Tibial nerve (tissue), 4 donors: ENCODE measurements around the gene GCLM. TPM values are rescaled to one million over a fixed set of nuclear protein-coding genes. Genes with fewer than 3 reads are reported as not detected.

ENCODE experiments used
- DNase-seq, 2 donors: peaks; one replicate each; pipeline ENCODE4 v3.0.0-alpha.2; 2019; ENCODE audit warnings: low spot score in 2 of 2
- H3K27ac ChIP-seq, 4 donors: fragments of 200-600 bp; sonication (generic) in 3 of 4; one replicate each; pipeline ENCODE4 v1.5.1; 2017 to 2019; ENCODE audit warnings: mild to moderate bottlenecking in 1 of 4
- H3K27me3 ChIP-seq, 2 donors: fragments of 200-600 bp; sonication (generic) in 1 of 2; one replicate each; pipeline versions ENCODE4 v1.5.1 to v1.6.0; 2017 to 2019
- H3K36me3 ChIP-seq, 3 donors: fragments of 200-600 bp; sonication (generic); one replicate each; pipeline ENCODE4 v1.5.1; 2018 to 2019
- H3K4me1 ChIP-seq, 4 donors: fragments of 200-600 bp; sonication (generic) in 3 of 4; one replicate each; pipeline ENCODE4 v1.5.1; 2017 to 2019
- H3K4me3 ChIP-seq, 4 donors: fragments of 200-600 bp; sonication (generic) in 3 of 4; one replicate each; pipeline ENCODE4 v1.5.1; 2017 to 2019; ENCODE audit warnings: mild to moderate bottlenecking in 1 of 4, moderate library complexity in 1 of 4
- H3K9me3 ChIP-seq, 4 donors: fragments of 200-600 bp; sonication (generic) in 3 of 4; one replicate each; pipeline ENCODE4 v1.5.1; 2017 to 2019
- EP300 ChIP-seq, 2 donors: sonication (generic); formaldehyde crosslinking; IDR thresholded peaks; one replicate each; pipeline ENCODE4 v1.6.1; 2017; ENCODE audit warnings: antibody characterized with exemption in 2 of 2, mild to moderate bottlenecking in 1 of 2
- POLR2A ChIP-seq, 2 donors: fragments of 450-650 bp; IDR thresholded peaks; one replicate each; pipeline ENCODE4 v1.6.1; 2017; ENCODE audit warnings: antibody characterized with exemption in 2 of 2, mild to moderate bottlenecking in 2 of 2, moderate library complexity in 2 of 2
- WGBS, 2 donors: methylation state at CpG; one replicate each; pipeline ENCODE4 v1.1.5; 2018; 5-methylcytosine and 5-hydroxymethylcytosine counted together
- total RNA-seq, 4 donors: library from RNA; depleted of rRNA; stranded (reverse); fragments of >200 nt; gene quantifications; one replicate each; pipeline ENCODE4 v1.1.0, GENCODE V29; 2016
- TF ChIP-seq, protein P1 (sequence below), 5 experiments: fragments of 200-600 bp in 3 of 5; fragments of 450-650 bp in 2 of 5; sonication (generic) in 3 of 5; IDR thresholded peaks; one replicate each; pipeline ENCODE4 v1.5.1; 2016 to 2019; ENCODE audit warnings: antibody characterized with exemption in 5 of 5, mild to moderate bottlenecking in 3 of 5, moderate library complexity in 2 of 5

Gene GCLM
- total RNA-seq, 4 donors from 2014 or later = 13.1 to 36.3 (median 19.1) TPM

DNA sequence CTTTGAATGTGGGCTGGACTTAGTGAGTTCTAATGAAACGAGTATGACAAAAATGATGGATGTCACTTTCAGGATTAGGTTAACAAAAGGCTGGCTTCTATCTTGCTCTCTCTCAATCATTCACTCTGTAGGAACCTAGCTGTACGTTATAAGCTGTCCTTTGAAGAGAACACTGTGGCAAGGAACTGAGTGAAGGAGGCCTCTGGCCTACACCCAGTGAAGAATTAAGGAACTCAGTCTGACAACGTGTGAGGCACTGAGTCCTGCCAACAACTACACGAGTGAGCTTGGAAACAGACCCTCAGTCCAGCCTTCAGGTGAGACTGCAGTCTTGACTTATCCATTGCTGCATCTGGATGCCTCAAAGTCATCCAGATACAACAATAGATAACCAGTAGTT, 27.0 kb downstream of the GCLM start:
- WGBS, 2 donors = 76 to 84% methylated on average over 4 of the region's 4 CpGs
- Histone ChIP-seq H3K4me3 (no peak overlapping the region), H3K4me1 (peaks cover 0 to 19% (median 8%) of the 10 kb centered on the region in 4 donors), H3K9me3 (no peaks in the 10 kb centered on the region), H3K27me3 (no peaks in the 10 kb centered on the region), H3K27ac (no peak overlapping the region), H3K36me3 (peaks cover 0 to 4% (median 0%) of the 10 kb centered on the region in 3 donors)
- TF ChIP-seq, protein P1, sequence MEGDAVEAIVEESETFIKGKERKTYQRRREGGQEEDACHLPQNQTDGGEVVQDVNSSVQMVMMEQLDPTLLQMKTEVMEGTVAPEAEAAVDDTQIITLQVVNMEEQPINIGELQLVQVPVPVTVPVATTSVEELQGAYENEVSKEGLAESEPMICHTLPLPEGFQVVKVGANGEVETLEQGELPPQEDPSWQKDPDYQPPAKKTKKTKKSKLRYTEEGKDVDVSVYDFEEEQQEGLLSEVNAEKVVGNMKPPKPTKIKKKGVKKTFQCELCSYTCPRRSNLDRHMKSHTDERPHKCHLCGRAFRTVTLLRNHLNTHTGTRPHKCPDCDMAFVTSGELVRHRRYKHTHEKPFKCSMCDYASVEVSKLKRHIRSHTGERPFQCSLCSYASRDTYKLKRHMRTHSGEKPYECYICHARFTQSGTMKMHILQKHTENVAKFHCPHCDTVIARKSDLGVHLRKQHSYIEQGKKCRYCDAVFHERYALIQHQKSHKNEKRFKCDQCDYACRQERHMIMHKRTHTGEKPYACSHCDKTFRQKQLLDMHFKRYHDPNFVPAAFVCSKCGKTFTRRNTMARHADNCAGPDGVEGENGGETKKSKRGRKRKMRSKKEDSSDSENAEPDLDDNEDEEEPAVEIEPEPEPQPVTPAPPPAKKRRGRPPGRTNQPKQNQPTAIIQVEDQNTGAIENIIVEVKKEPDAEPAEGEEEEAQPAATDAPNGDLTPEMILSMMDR (IDR thresholded peaks at IDR 0.05) = no peak
- TF ChIP-seq POLR2A (IDR thresholded peaks at IDR 0.05) (no peak), EP300 (IDR thresholded peaks at IDR 0.05) (no peak)
- no peak for DNase-seq

DNA sequence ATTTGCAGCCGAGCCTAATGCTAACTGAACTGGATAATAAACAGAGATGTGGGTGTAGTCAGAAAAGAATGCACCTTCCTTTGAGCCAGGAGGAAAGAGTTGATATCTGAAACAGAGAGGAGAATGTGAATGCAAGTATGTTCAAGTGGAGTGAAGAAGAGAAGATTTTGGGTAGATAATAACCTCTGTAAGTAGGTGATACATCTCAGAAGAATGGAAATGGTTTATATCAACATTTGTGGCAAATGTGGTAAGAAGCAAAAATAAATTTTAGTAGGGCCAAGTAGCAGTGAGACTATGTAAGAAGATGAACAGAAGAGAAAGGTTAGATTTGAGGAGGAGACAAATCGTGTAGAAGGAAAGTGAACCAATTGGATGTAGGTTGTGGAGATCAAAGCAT, 28.5 kb downstream of the GCLM start:
- H3K36me3 ChIP-seq = peaks cover 0 to 20% (median 0%) of the 10 kb centered on the region in 3 donors
- no peaks in the 10 kb centered on the region for H3K9me3 ChIP-seq
- no peak overlapping the region for H3K4me3 ChIP-seq
- H3K4me1 ChIP-seq = peaks cover 0 to 32% (median 13%) of the 10 kb centered on the region in 4 donors
- H3K27ac ChIP-seq = no peak overlapping the region
- no peaks in the 10 kb centered on the region for H3K27me3 ChIP-seq
- no peak for DNase-seq
- WGBS, 2 donors = 85 to 100% methylated on average over 2 of the region's 2 CpGs
- TF ChIP-seq, protein P1 (IDR thresholded peaks at IDR 0.05) = no peak
- TF ChIP-seq EP300 (IDR thresholded peaks at IDR 0.05) (no peak), POLR2A (IDR thresholded peaks at IDR 0.05) (no peak)

DNA sequence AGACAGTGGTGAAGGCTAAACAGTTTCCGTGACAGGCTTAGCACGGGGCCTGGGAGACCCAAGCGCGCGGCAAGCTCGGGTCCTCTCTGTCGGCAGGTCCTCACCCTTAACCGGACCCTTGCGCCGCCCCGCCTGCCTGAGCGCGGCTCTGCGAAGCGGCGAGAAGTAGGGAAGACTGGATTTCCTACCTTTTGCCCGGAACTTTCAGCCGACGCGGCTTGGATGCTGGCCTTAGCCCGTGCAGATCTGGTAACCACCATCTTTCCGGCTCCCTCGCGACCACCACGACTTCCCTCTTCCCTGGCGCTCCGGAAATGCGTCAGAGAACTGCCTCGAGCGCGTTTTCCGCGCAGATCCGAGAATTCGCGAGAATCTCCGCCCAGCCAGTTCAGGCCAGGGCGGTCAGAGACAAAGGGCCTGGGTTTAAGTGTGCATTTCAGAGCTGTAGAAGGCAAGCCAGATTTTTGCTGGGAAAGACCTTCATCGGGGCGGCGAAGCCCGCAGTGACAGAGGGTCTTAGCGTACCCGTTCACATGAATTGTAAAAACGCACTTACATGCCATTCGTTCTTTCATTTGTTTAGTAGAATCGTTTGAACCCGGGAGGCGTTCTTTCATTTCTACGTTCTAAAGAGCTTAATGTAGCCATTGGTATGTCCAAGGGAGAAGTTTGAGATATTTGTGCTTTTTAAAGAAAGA, 30.2 kb downstream of the GCLM start, which contains the start of gene DNTTIP2:
Gene DNTTIP2, minus strand, starts transcription at position 318 of the 698 bp plus-strand sequence. Its CDS starts 58 bp downstream, at position 260.
- Histone ChIP-seq H3K4me3 (peak within 1 kb of the TSS; percentile 78 to 99 (median 84)), H3K4me1 (peaks cover 0 to 32% (median 13%) of the 10 kb centered on the region in 4 donors), H3K27ac (peak within 1 kb of the TSS; percentile 89 to 97 (median 95)), H3K36me3 (peaks cover 0 to 36% (median 10%) of the 10 kb centered on the region in 3 donors), H3K27me3 (no peaks in the 10 kb centered on the region), H3K9me3 (no peaks in the 10 kb centered on the region)
- WGBS, 2 donors = 0% methylated on average over 50 of the region's 50 CpGs
- peak; percentile 63 to 99 for TF ChIP-seq EP300 (IDR thresholded peaks at IDR 0.05)
- TF ChIP-seq, protein P1 (IDR thresholded peaks at IDR 0.05) = peak in 1 of 5 experiments; percentile 10
- TF ChIP-seq POLR2A (IDR thresholded peaks at IDR 0.05) = peak; percentile 71 to 88
- peak; percentile 76 to 91 for DNase-seq

DNA sequence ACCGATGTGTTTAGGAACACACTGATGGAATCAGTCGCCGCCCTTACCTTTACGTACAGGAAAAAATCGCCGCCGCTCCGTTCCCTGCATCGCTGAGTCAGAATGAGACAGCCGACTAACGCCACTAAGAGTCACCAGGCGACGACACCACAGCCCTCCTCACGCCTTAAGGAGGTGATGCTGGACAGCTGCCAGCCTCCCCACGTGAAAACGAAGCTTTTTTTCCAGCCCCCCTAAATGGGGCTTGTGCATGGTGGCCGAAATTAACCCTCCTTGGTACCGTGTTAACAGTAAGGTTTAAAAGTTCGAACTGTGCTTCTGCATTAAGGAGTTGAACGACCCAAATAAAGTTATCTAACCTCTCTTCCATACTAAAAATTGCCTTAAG, 30.7 kb downstream of the GCLM start:
- TF ChIP-seq POLR2A (IDR thresholded peaks at IDR 0.05) (no peak), EP300 (IDR thresholded peaks at IDR 0.05) (no peak)
- TF ChIP-seq, protein P1 (IDR thresholded peaks at IDR 0.05) = no peak
- peak in 1 of 2 donors; percentile 20 for DNase-seq
- Histone ChIP-seq H3K9me3 (no peaks in the 10 kb centered on the region), H3K36me3 (peaks cover 0 to 41% (median 10%) of the 10 kb centered on the region in 3 donors), H3K4me1 (peaks cover 0 to 32% (median 13%) of the 10 kb centered on the region in 4 donors), H3K27ac (peak overlapping the region; percentile 89 to 97 (median 95)), H3K4me3 (peak overlapping the region; percentile 78 to 99 (median 84)), H3K27me3 (no peaks in the 10 kb centered on the region)
- 0 to 1% methylated on average over 20 of the region's 20 CpGs for WGBS, 2 donors

DNA sequence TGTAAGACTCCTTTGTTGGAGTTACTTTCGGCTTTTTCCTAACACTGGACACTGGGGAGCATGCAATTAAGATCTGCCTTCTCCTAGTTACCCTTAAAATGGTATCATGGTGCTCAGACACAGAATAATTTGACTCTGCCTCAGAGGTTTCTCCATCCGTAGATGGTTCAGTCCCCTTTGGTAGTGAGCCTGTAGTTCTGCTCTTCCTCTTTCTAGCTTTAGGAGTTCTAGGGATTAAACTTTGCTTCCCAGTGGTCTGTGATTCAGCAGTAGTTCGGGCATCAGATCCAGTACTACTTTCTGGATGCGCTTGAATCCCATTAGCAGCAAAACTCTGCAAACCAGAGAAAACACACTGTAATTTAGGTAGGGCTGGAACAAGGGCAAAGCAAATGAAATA, 31.7 kb downstream of the GCLM start:
- H3K36me3 ChIP-seq = peaks cover 0 to 51% (median 13%) of the 10 kb centered on the region in 3 donors
- H3K27ac ChIP-seq = no peak overlapping the region
- H3K4me3 ChIP-seq = peak overlapping the region in 1 of 4 donors; percentile 82

More for the DNA sequence above, 31.7 kb downstream of the GCLM start:
- TF ChIP-seq EP300 (IDR thresholded peaks at IDR 0.05) = no peak
- TF ChIP-seq, protein P1 (IDR thresholded peaks at IDR 0.05) = no peak
- no peak for TF ChIP-seq POLR2A (IDR thresholded peaks at IDR 0.05)
- DNase-seq = no peak
- 81 to 82% methylated on average over 4 of the region's 4 CpGs for WGBS, 2 donors
- H3K27me3 ChIP-seq = no peaks in the 10 kb centered on the region
- peaks cover 0 to 32% (median 13%) of the 10 kb centered on the region in 4 donors for H3K4me1 ChIP-seq
- H3K9me3 ChIP-seq = no peaks in the 10 kb centered on the region
